ENCODE data around the gene ZBTB7C.

Gene ZBTB7C

GRCh38 chr18:48355276-48356115, 53.7 kb downstream of the ZBTB7C start:
- DNase-seq (ENCODE audit: low read depth in 1 of 2, low spot score in 1 of 2) = no peak

- no peak for DNase-seq (ENCODE audit: low read depth in 1 of 2, low spot score in 1 of 2)
Observed at GRCh38 chr18:48354746-48355260, 54.4 kb downstream of the ZBTB7C start.

GRCh38 chr18:48352051-48352755, 57.0 kb downstream of the ZBTB7C start:
- DNase-seq (ENCODE audit: low read depth in 1 of 2, low spot score in 1 of 2) = no peak

GRCh38 chr18:48351216-48352050, 57.8 kb downstream of the ZBTB7C start:
- DNase-seq (ENCODE audit: low read depth in 1 of 2, low spot score in 1 of 2) = no peak

GRCh38 chr18:48348739-48349138, 60.4 kb downstream of the ZBTB7C start:
- no peak for DNase-seq (ENCODE audit: low read depth in 1 of 2, low spot score in 1 of 2)

- DNase-seq (ENCODE audit: low read depth in 1 of 2, low spot score in 1 of 2) = no peak
Observed at GRCh38 chr18:48347756-48348326, 61.3 kb downstream of the ZBTB7C start.

GRCh38 chr18:48345596-48345995, 63.6 kb downstream of the ZBTB7C start:
- DNase-seq (ENCODE audit: low read depth in 1 of 2, low spot score in 1 of 2) = no peak

GRCh38 chr18:48342581-48342980, 66.6 kb downstream of the ZBTB7C start:
- DNase-seq (ENCODE audit: low read depth in 1 of 2, low spot score in 1 of 2) = no peak

GRCh38 chr18:48342125-48342524, 67.1 kb downstream of the ZBTB7C start:
- no peak for DNase-seq (ENCODE audit: low read depth in 1 of 2, low spot score in 1 of 2)

- DNase-seq (ENCODE audit: low read depth in 1 of 2, low spot score in 1 of 2) = no peak
Observed at GRCh38 chr18:48340560-48340959, 68.6 kb downstream of the ZBTB7C start.

GRCh38 chr18:48339692-48340091, 69.5 kb downstream of the ZBTB7C start:
- no peak for DNase-seq (ENCODE audit: low read depth in 1 of 2, low spot score in 1 of 2)

GRCh38 chr18:48338915-48339314, 70.3 kb downstream of the ZBTB7C start:
- no peak for DNase-seq (ENCODE audit: low read depth in 1 of 2, low spot score in 1 of 2)

- no peak for DNase-seq (ENCODE audit: low read depth in 1 of 2, low spot score in 1 of 2)
Observed at GRCh38 chr18:48337053-48337452, 72.1 kb downstream of the ZBTB7C start.

GRCh38 chr18:48336332-48336731, 72.9 kb downstream of the ZBTB7C start:
- DNase-seq (ENCODE audit: low read depth in 1 of 2, low spot score in 1 of 2) = no peak

- DNase-seq (ENCODE audit: low read depth in 1 of 2, low spot score in 1 of 2) = no peak
Observed at GRCh38 chr18:48335829-48336228, 73.4 kb downstream of the ZBTB7C start.

- no peak for DNase-seq (ENCODE audit: low read depth in 1 of 2, low spot score in 1 of 2)
Observed at GRCh38 chr18:48334845-48335244, 74.3 kb downstream of the ZBTB7C start.

GRCh38 chr18:48333563-48333962, 75.6 kb downstream of the ZBTB7C start:
- no peak for DNase-seq (ENCODE audit: low read depth in 1 of 2, low spot score in 1 of 2)

GRCh38 chr18:48330016-48330991, 78.9 kb downstream of the ZBTB7C start:
- no peak for DNase-seq (ENCODE audit: low read depth in 1 of 2, low spot score in 1 of 2)

GRCh38 chr18:48328473-48329210, 80.5 kb downstream of the ZBTB7C start:
- DNase-seq (ENCODE audit: low read depth in 1 of 2, low spot score in 1 of 2) = no peak

Measured in activated T-helper 1 cell treated with anti-CD3 and anti-CD28 coated beads, Interleukin-2, amount 50 U/mL, for 16 hours (primary cell).